ENCODE results near the gene NADK2. TPM values are rescaled to one million over a fixed set of nuclear protein-coding genes. Genes with fewer than 3 reads are reported as not detected.

NADK2 gene
- total and polyA plus RNA-seq, 9 of the 15 experiments (the other 6 are each of a cell fraction or from before 2014, with no cell fraction given) = 10.6 to 41.0 (median 24.0) TPM

GRCh38 chr5:36151434-36152323, 90.0 kb downstream of the NADK2 start, which contains the start of the genes LMBRD2 and SKP2 (continued):
- TF ChIP-seq SRSF7 (optimal IDR thresholded peaks at IDR 0.05; ENCODE audit: low read depth, low read length) (no peak), RBM15 (IDR thresholded peaks at IDR 0.05; ENCODE audit: insufficient read depth, low read length) (no peak), TCF7 (IDR thresholded peaks at IDR 0.05; ENCODE audit: borderline replicate concordance) (0 out of 2 replicates have a peak, but pooled peaks have one; percentile 67), MTA3 (IDR thresholded peaks at IDR 0.05; ENCODE audit: borderline replicate concordance) (peak; percentile 61; the same call in 1 of the 2 replicates), ZNF707 (CRISPR knock-in tag; conservative IDR thresholded peaks at IDR 0.05) (no peak), PURB (CRISPR knock-in tag; IDR thresholded peaks at IDR 0.05; ENCODE audit: low read depth) (no peak), U2AF1 (optimal IDR thresholded peaks at IDR 0.05; ENCODE audit: low read depth, low read length) (no peak), BCOR (IDR thresholded peaks at IDR 0.05) (0 out of 2 replicates have a peak, but pooled peaks have one; percentile 18), BRD9 (IDR thresholded peaks at IDR 0.05; ENCODE audit: low read depth, partially characterized antibody) (no peak), ZNF655 (CRISPR knock-in tag; IDR thresholded peaks at IDR 0.05) (no peak), EZH2 (IDR thresholded peaks at IDR 0.05; ENCODE audit: borderline replicate concordance, low read depth, low read length) (no peak), CBFA2T2 (conservative IDR thresholded peaks at IDR 0.05) (no peak), RNF2 (IDR thresholded peaks at IDR 0.05) (peak; percentile 45; the same call in 1 of the 2 replicates), ILF3 (IDR thresholded peaks at IDR 0.05; ENCODE audit: borderline replicate concordance) (no peak), ZNF253 (CRISPR knock-in tag; conservative IDR thresholded peaks at IDR 0.05) (no peak), TAL1 (IDR thresholded peaks at IDR 0.05) (no peak), ZBTB5 (IDR thresholded peaks at IDR 0.05) (no peak), ARID2 (IDR thresholded peaks at IDR 0.05) (no peak), ILK (tag; IDR thresholded peaks at IDR 0.05; ENCODE audit: borderline replicate concordance, low read depth) (no peak), ZNF436 (CRISPR knock-in tag; IDR thresholded peaks at IDR 0.05) (no peak), SRSF9 (IDR thresholded peaks at IDR 0.05; ENCODE audit: borderline replicate concordance, low read depth, low read length) (no peak), NFYB (IDR thresholded peaks at IDR 0.05; ENCODE audit: extremely low read depth, insufficient read length) (no peak), RBM39 (optimal IDR thresholded peaks at IDR 0.05; ENCODE audit: low read depth, low read length) (no peak), ZBED1 (IDR thresholded peaks at IDR 0.05) (0 out of 2 replicates have a peak, but pooled peaks have one; percentile 29), WHSC1 (IDR thresholded peaks at IDR 0.05; ENCODE audit: low read length) (peak; percentile 57)

All from K562 (cell line).